GM19372 (cell line): Measurements from ENCODE around the gene PYGM.
A peak's percentile ranks its signal among the peaks of the same experiment; 100 is the strongest.

Source experiments
- ATAC-seq: cut with Tn5 transposase; IDR thresholded peaks from one replicate; pipeline ENCODE4 v1.9.1; 2021; ENCODE audit warnings: mild to moderate bottlenecking, low read depth, moderate library complexity; ENCODE audit not compliant: unreplicated experiment

PYGM gene

DNA sequence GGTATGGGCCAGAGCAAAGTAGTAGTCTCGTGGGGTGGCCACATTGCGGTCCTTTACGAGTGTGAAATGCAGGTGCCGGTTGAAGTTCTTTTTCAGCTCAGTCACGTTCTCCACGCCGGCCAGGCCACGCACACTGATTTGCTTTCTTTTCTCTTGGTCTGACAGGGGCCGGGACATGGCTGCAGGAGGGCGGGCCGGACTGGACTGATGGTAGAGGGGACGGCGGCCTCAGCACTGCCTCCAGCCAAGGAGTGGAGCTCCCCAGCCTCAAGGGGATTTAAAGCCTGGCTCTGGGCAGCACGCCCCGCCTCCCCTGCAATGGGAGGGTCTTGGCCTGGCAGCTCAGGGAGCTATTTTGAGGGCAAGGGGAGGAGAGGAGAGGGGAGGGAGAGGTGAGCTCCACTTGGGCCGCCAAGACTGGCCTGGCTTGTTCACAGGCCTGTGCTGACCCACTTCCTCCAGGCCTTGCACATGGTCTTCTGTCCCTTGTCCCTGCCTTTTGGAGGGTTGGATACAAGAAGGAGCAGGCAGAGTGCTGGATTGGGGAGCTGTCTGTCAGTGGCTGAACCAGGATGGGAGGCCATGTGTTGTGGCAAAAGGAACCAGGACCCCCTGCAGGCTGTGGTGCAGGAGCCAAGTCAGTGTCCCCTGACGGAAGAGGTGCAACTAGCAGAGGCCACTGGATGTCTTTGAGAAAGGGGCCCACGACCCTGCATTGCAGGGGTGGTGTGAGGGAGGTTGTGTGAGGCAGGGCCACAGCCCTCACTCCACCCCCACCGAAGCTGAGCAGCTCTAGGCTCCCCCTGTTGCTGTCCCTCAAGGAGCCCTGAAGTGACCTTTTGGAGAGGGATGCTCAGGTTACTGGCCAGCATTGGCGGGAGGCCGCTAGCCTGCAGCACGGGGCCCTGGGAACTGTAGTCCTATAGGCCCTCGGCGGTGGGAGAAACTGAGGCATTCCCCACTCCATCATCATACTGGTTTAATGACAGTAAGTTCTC lies at the start of gene PYGM:
TSS of gene PYGM (minus strand) at position 253 of the 998 bp plus-strand sequence. CDS start at position 177, 76 bp downstream.
- ATAC-seq, result no peak

DNA sequence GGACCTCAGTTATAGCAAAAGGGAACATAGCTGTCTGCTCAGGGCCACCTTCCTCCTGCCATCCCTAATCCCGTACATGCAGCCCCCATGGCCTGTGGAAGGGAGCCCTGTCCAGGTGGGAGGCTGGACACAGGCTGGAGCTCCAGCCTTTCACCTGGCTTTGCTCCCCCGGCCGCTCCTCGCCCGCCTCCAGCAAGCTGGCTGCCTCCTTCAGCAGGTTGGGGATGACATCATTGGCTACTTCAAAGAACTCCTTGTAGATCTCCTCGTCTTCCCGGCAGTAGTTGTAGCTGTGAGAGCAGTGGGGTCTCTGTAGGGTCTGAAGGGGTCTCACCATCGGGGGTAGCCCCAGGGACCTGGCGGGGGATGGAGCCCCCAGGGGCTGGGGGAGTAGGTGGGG lies 45.7 kb upstream of the PYGM start:
- no peak for ATAC-seq

DNA sequence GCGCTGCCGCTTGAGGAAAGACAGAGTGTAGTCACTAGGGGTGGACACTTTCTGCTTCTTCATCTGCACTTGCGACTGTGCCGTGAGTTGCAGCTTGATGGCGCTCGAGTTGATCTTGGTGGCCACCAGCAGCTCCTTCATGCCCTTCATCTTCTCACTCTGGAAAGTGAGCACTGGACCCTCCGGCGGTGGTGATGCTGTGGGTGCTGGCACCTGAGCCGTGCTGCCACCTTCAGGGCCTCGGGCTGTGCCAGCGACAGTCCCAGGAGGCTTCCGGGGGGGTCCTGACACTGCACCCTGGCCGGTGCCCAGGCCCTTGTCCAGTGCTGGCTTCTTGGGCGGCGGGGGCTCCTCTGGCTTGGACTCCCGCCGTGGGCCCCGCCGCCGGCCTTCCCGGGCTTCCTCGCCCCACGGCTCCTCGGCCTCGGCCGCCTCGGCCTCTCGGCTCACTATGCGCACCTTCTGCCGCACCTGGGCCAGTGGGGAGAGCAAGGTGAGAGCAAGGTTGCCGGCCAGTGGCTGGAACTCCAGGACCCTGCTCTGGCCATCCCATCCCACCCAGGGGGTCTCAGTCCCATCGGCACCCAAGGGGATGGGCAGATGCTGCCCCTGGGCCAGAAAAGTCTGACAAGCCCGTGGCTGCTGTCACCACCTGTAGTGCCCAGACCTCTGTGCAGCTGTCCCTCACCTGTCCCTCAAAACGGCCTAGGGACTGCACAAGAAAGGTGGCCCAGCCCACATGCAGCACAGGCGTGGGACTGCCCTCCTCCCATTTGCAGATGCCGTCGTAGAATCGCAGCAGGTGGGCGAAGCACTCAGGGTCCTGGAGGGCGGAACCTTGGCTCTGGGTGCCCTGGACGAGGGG lies 44.8 kb upstream of the PYGM start:
- ATAC-seq, result no peak

DNA sequence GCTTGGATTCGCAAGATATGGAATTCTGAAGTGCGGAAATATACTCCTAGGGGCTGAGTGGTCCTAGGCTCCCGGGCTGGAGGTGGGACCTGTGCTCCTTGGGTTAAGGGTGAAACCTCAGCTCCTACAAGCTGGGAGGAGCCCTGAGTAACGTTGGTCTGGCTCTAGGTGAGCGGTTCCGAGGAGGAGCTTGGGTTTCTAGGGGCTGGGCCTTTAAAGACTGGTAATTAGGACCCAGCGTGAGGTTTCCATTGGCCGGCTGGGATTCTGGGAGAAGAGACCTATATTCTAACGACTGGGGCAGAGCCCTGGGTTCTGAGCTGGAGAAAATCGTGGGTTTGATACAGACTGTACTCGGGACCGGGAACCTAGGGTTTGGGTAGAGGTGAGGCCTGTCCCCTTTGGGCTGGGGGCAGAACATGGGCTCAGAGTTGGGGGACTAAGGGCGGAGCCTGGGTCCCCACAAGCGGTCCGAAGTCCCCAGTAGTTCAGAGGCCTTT lies 44.1 kb upstream of the PYGM start:
- ATAC-seq, result no peak

DNA sequence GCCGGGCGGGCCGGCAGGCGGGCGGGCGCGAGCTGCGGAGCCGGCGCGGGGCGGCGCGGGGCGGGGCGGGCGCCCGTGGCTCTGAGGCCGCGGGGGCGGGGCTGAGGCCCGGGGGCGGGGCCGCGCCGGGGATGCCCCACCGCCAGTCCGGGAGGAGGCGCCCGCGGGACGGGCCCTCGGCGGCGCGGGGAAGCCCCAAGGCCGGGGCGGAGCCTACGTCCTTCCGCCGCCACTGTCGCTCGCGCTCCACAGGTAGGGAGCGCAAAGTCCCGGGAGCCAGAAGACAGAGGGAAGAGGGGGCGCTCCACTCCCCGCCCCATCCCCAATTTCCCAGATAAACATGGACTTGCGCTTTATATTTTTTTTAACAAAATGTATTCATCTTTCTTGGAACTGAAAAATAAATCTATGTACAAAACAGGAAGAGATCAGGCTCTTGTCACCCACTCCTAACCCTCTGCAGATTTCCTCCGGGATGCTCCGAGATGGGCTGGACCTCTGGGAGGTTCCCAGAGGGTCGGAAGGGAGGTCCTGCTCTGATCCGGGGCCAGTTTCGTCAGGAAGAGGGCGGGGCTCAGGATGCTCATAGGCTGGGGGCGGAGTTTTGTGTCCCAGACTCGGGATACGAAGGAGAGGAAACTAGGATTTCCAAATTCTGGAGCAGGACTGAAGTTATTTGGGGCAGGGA lies 43.5 kb upstream of the PYGM start, which contains the start of gene MAP4K2:
TSS of gene MAP4K2 (minus strand) at position 57 of the 688 bp plus-strand sequence. CDS start 65 bp downstream, outside the sequence.
- peak; percentile 82 for ATAC-seq

DNA sequence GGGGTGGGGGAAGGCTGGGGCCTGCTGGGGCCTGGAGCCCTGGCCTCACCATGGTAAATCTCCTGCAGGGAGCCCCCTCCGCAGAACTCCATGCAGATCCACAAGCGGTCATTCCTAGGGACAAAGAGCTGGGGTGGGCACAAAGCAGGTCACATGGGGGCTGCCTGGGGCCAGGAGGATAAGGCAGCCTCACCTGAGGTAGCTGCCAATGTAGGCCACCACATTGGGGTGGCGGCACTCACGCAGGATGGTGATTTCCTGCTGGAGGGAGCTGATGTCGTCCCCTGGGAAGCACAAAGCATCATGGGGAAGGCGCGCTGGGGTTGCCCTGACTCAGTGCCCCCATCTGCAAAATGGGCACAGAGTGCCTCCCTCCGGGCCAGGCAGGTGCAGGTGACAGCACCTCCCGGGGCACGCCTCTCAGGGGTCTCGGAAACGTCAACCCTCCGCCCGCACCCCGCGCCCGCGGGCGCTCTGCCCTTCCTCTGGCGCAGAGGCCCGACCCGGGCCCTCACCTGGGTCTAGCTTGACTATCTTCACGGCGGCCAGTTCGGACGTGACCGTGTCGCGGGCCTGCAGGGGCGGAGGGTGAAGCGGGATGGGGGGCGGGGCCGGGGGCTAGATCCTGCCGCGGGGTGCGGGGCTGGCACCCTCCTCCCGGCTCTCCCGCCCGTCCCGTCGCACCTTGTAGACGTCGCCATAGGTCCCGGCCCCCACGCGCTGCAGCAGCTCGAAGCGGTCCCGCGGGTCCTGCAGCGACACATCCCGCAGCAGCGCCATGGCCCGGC lies 42.8 kb upstream of the PYGM start:
- peak; percentile 17 for ATAC-seq

DNA sequence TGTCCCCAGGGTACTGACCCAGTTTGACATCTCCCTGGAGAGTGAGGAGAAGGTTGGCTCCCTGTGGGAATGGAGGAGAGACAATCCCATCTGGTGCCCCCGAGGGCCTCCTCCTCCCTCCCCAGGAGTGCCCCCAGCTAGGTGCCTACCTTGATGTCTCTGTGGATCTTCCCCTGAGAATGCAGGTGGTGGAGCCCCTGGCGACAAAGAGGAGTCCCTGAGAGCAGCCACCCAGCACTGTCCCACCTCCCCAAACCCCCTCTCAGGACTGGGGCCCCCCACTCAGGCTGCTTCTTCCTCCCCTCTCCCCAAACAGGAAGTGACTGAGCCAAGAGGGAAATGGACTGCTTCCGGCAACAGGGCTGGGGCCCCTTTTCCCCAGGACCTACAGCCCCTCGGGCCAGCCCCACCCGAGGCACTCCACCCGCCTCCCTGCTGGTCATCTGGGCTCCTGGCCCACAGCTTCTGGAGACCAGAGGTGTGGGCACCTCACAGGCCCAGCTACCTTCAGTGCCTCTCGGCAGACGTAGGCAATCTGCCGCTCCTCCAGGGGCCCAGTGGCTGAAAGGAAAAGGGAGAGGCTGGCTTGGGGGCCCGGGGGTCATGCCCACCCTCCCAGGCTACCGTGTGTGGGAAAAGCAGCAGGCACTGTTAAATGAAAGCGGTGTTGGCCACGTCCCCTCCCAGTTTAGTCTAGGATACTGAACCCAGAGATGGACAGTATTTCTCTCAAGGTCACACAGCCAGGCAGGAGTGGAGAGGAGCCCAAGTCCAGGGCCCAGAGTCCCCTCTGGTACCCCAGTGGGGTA lies 42.0 kb upstream of the PYGM start:
- ATAC-seq, result no peak

DNA sequence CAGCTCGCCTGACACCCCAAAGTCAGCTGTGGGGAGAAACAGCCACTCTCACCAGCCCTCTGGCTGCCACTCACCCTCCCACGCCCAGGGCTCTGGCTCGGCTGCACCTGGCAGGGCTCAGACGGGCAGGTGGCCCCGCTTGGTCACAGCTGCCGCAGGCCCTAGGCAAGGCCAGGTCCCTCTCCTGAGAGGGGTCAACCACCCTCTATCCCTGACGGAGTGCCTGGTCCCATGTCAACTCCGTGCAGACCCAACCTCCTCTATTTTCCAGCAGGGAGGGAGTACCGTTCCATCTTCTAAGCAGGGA lies 41.3 kb upstream of the PYGM start:
- ATAC-seq, result no peak

DNA sequence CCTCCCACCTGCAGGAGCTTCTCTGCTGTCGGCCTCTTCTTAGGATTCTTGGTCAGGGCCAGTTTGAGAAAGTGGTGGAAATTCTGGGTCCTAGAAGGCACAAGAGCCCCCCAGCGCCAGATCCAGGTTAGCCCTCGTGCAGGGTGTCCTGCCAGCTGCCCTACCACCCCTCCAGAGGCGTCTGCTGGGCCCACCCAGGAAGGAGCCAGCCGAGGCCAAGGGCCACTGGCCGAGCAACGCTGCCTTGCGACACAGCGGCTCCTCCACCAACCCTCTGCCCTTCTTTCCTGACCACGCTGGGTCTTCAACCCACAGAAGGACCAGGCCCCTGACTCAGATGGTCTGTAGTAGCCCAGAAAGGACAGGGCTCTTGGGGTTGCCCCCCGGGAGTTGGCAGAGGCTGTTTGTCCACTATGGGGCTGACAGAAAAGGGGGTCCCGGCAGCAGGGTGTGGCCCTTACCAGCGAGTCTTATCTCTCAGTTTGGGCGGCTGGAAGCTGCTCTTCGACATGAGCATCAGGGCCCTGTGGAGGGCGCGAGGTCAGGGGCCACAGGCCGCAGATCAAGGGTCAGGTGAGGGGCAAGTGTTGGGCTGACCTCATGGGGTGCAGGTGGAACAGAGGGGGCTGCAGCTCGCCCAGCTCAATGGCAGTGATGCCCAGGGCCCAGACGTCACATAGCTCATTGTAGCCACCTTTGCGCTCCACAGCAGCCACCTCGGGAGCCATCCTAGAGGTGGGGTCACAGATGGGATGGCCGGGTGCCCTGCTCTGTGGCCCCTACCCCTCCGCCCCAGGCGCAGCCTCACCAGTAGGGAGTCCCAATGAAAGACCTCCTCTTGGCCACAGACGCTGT lies 40.8 kb upstream of the PYGM start:
- ATAC-seq, result no peak

DNA sequence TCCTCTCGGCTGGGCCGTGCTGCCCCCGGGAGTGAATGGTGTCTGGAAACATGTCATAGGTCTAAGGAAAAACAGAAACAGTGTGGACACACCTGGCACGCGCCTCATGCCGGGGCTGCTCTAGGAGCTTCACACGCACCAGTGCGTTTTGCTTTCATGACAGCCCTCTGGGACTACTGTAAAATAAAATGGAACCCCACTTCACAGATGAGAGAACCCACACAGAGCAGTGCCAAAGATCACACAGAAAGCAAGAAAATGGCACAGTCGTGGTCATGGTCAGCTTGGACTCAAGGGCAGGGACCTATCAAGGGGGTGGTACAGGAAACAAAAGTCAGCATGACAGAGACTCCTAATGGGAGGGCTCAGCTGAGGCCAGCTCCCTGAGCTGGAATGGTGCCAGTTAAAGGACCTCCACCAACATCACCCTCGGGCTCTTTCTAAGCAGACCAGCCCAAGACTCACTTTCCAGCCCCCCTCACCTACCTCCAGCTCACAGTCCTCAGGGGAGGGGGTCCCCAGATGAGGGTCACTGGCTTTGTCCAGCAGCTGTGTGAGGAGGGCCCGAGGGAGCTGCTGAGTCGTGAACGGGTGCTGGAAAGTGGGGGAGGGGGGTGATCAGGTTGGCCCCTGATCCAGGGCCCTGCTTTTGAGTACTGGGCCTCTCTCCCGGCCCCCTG lies 40.0 kb upstream of the PYGM start:
- ATAC-seq, result no peak

DNA sequence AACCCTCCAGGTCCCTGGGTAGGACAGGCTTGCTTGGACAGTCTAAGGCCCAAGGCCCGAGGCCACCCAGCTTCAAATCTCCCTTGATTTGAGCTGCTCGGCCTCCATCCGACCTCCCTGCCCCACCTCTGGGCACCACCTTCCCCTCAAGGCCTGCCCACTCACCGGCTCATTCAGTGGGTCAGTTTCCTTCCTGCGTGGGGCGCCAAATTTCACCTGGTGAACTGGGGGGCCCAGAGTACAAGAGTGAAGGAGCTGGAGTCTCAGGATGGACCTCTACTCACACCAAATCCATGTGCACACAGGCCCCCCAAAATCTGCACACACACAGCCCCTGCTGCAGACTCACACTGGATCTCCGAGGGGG lies 39.5 kb upstream of the PYGM start:
- ATAC-seq, result no peak

DNA sequence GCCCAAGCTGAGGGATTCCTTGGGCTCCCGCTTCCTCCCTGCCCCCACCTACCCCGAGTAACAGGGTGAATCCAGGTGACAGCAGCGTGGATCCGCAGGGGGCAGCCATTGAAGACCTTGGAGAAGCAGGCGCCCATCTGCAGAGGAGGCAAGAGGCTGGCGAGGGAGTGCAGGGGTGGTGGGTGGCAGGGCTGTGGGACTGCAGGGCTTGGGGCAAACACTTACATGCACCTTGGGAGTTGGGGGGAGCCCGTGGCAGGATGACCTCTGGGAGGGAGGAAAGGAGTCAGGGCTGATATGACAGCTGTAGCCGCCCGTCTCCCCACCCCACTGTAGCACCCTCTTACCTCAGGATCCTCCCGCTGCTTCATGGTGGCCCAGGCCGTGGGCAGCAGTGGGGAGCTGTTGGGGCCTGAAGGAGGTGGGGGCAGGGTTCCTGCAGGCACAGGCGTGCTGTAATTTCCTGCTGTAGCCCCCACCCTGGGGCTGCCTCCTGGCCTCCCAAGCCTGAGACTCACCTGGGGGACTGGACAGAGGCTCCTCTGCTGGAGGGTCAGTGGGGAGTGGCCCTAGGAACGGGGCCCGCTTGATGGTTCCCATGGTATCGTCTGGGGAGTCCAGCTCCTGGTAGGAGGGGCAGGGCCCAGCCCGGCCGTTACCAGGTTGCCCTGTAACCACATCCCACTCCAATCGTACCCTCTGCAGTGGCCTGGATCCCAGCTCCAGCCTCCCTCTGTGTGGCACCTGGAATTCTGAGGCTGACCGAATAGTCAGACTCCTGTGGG lies 37.2 kb upstream of the PYGM start:
- no peak for ATAC-seq

DNA sequence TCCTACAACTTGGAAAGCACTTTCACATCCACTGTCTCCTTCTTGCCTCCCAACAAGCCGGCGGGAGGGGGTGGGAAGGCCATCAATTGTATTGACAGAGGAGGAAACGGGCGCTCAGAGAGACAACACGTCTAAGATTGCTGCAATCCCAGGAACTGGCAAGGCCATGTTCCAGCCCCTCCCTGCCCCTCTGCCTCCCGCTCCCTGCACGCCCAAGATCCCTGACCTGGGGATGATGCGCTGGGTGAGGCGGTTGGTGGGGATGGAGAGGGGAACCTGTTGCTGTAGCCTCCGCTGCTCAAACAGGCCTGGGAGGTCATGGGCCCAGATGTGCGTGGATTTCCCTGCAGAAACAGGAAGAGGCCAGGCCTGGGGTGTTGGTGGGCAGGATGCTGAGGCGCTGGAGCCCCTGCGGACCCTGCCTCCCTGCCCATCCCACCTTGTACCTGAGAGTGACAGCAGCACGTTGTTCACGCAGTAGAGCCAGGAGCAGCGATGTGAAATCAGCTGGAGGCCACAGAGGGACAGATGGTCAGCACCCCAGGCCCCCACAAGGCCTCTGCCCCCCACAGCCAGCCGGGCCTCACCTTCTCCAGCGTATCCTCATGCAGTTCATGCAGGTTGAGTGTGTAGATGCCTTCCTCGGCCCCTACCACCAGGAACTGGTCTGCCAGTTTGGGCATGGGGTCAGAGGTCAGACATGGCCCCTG lies 36.4 kb upstream of the PYGM start:
- ATAC-seq, result no peak

DNA sequence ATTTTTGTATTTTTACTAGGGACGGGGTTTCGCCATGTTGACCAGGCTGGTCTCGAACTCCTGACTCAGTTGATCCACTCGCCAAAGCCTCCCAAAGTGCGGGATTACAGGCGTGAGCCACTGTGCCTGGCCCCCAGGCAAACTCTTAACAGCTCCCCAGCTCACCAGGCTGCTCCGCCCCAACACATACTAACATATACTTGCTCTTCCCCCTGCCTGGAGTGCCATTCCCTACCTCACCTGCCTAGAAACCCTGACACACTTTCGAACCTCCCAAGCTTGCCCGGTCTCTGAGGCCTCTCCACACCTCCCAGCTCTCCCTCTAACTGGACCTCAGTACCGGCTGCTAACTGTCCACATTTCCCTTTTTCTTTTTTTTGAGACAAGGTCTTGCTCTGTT lies 34.8 kb upstream of the PYGM start:
- no peak for ATAC-seq

DNA sequence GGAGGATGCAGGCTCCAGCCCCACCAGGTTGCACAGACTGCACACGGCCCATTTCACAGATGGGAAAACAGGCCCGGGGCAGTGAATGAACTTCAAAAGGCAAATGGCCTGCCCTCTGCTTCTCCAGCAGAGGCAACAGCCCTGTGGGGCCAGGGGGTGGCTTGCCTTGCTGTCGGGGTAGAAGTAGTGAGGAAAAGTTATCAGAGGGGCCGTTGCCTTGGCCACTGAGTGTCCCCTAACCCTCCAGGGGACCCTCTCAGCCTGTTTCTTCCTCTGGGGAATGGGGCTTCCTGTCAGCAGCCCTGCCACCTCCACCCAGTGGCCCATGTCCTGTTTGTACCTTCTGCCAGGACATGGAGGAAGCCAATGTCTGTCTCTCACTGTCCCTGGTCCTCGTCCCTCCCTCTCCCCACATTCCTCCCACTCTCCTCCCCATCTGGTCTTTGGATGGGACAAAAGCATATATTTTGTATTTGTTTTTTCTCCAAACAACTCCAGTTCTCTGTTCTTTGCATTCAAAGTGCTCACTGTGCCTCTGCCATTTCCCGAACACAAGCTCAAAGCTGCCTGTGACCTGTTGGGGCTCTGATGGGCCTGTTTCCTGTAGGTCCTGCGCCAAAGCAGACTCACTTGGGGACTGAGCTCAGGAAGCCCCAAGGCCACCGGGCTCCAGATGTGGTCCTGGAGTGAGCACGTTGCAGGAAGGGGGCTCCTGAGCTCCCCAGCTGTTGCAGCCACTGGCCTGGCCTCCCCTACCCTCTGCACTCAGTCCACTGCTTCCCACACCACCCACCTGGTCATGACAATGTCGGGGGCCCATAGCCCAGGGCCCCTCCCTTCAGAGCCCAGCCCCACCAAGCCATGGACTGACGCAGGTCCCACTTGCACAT lies 33.7 kb upstream of the PYGM start:
- ATAC-seq, result no peak
